ENCODE results near the gene GRAMD1B. TPM values are rescaled to one million over a fixed set of nuclear protein-coding genes. Genes with fewer than 3 reads are reported as not detected.

GRAMD1B gene
- total RNA-seq, 1 experiment from 2014 or later = 5.8 TPM

GRCh38 chr11:123392431-123392830 is 37.6 kb upstream of the GRAMD1B start:
- Histone ChIP-seq H3K4me3 (no peak overlapping the region), H4K20me1 (ENCODE audit: insufficient read depth) (no peaks in the 10 kb centered on the region), H3K27me3 (ENCODE audit: insufficient read depth, low read depth) (no peaks in the 10 kb centered on the region), H3K27ac (no peak overlapping the region), H3K4me2 (no peak overlapping the region), H3K9me2 (ENCODE audit: insufficient read depth) (no peaks in the 10 kb centered on the region), H3K36me3 (ENCODE audit: low read depth) (no peaks in the 10 kb centered on the region), H3K4me1 (replicated peaks; ENCODE audit: insufficient read depth) (no peaks in the 10 kb centered on the region), H3K9me3 (ENCODE audit: insufficient read depth, low read depth) (no peaks in the 10 kb centered on the region), H3K79me2 (ENCODE audit: low read depth) (no peaks in the 10 kb centered on the region), H3F3A (ENCODE audit: insufficient read depth, low read depth) (no peaks in the 10 kb centered on the region), H2AFZ (no peak overlapping the region)
- intact Hi-C loops (cut with micrococcal nuclease; ENCODE audit: unreplicated experiment) = no loop called here
- DNase-seq = no peak
- TF ChIP-seq CTCF (conservative IDR thresholded peaks at IDR 0.05) (no peak), EZH2 (IDR thresholded peaks at IDR 0.05; ENCODE audit: low read depth) (no peak)
- no TSS peak for BruUV-seq (replicated peaks)
- POLR2A ChIA-PET (ENCODE audit: unreplicated experiment) = no interaction called here
- CTCF ChIA-PET = no interaction called here

GRCh38 chr11:123392844-123393243 is 37.2 kb upstream of the GRAMD1B start:
- intact Hi-C loops (cut with micrococcal nuclease; ENCODE audit: unreplicated experiment) = no loop called here
- H3K4me1 ChIP-seq (replicated peaks; ENCODE audit: insufficient read depth) = no peaks in the 10 kb centered on the region
- no TSS peak for BruUV-seq (replicated peaks)

GRCh38 chr11:123393312-123393927 is 36.6 kb upstream of the GRAMD1B start:
- H4K20me1 ChIP-seq (ENCODE audit: insufficient read depth) = no peaks in the 10 kb centered on the region
- POLR2A ChIA-PET (ENCODE audit: unreplicated experiment) = no interaction called here
- H3K27ac ChIP-seq = no peak overlapping the region
- H3K9me3 ChIP-seq (ENCODE audit: insufficient read depth, low read depth) = no peaks in the 10 kb centered on the region
- no peaks in the 10 kb centered on the region for H3K9me2 ChIP-seq (ENCODE audit: insufficient read depth)
- no peaks in the 10 kb centered on the region for H3F3A ChIP-seq (ENCODE audit: insufficient read depth, low read depth)
- H3K4me2 ChIP-seq = no peak overlapping the region
- no peak overlapping the region for H2AFZ ChIP-seq
- H3K4me3 ChIP-seq = no peak overlapping the region
- TF ChIP-seq EZH2 (IDR thresholded peaks at IDR 0.05; ENCODE audit: low read depth) (no peak), CTCF (conservative IDR thresholded peaks at IDR 0.05) (no peak)
- DNase-seq = no peak
- intact Hi-C loops (cut with micrococcal nuclease; ENCODE audit: unreplicated experiment) = no loop called here
- no peaks in the 10 kb centered on the region for H3K79me2 ChIP-seq (ENCODE audit: low read depth)
- H3K4me1 ChIP-seq (replicated peaks; ENCODE audit: insufficient read depth) = no peaks in the 10 kb centered on the region
- H3K27me3 ChIP-seq (ENCODE audit: insufficient read depth, low read depth) = no peaks in the 10 kb centered on the region
- no peaks in the 10 kb centered on the region for H3K36me3 ChIP-seq (ENCODE audit: low read depth)
- CTCF ChIA-PET = no interaction called here
- BruUV-seq (replicated peaks) = no TSS peak

More at GRCh38 chr11:123392844-123393243, 37.2 kb upstream of the GRAMD1B start:
- no peak for TF ChIP-seq CTCF (conservative IDR thresholded peaks at IDR 0.05)
- no peak for TF ChIP-seq EZH2 (IDR thresholded peaks at IDR 0.05; ENCODE audit: low read depth)
- no peak overlapping the region for H2AFZ ChIP-seq
- H3K9me3 ChIP-seq (ENCODE audit: insufficient read depth, low read depth) = no peaks in the 10 kb centered on the region
- no peaks in the 10 kb centered on the region for H3F3A ChIP-seq (ENCODE audit: insufficient read depth, low read depth)
- CTCF ChIA-PET = no interaction called here
- H4K20me1 ChIP-seq (ENCODE audit: insufficient read depth) = no peaks in the 10 kb centered on the region
- DNase-seq = no peak
- no peaks in the 10 kb centered on the region for H3K79me2 ChIP-seq (ENCODE audit: low read depth)
- H3K27ac ChIP-seq = no peak overlapping the region
- H3K27me3 ChIP-seq (ENCODE audit: insufficient read depth, low read depth) = no peaks in the 10 kb centered on the region
- H3K36me3 ChIP-seq (ENCODE audit: low read depth) = no peaks in the 10 kb centered on the region
- POLR2A ChIA-PET (ENCODE audit: unreplicated experiment) = no interaction called here
- no peak overlapping the region for H3K4me2 ChIP-seq
- no peak overlapping the region for H3K4me3 ChIP-seq
- H3K9me2 ChIP-seq (ENCODE audit: insufficient read depth) = no peaks in the 10 kb centered on the region
